Inflammatory macrophage treated with lipopolysaccharide for 1 hour (primary cell): Measurements from ENCODE around the gene ZNF750.

Experiments used
- DNase-seq, 2 donors: peaks; one replicate each; pipeline ENCODE4 v3.0.0-alpha.2; 2020 to 2022

ZNF750 gene

GRCh38 chr17:82872591-82873520 lies 33.0 kb upstream of the ZNF750 start:
- peak in 1 of 2 donors; percentile 13 for DNase-seq

GRCh38 chr17:82871776-82872561 lies 32.1 kb upstream of the ZNF750 start:
- no peak for DNase-seq

GRCh38 chr17:82871056-82871775 lies 31.4 kb upstream of the ZNF750 start:
- DNase-seq: no peak

- DNase-seq: no peak
Measured at GRCh38 chr17:82870541-82870940, 30.7 kb upstream of the ZNF750 start.

GRCh38 chr17:82870091-82870491 lies 30.3 kb upstream of the ZNF750 start:
- no peak for DNase-seq

- no peak for DNase-seq
Measured at GRCh38 chr17:82869536-82869935, 29.7 kb upstream of the ZNF750 start.

- no peak for DNase-seq
Measured at GRCh38 chr17:82868715-82869131, 28.9 kb upstream of the ZNF750 start.

GRCh38 chr17:82867763-82868325 lies 28.0 kb upstream of the ZNF750 start:
- no peak for DNase-seq

- DNase-seq: no peak
Measured at GRCh38 chr17:82866590-82867191, 26.9 kb upstream of the ZNF750 start.

GRCh38 chr17:82865774-82866395 lies 26.1 kb upstream of the ZNF750 start:
- no peak for DNase-seq

GRCh38 chr17:82865274-82865673 lies 25.5 kb upstream of the ZNF750 start:
- no peak for DNase-seq

- DNase-seq: no peak
Measured at GRCh38 chr17:82864713-82865248, 25.0 kb upstream of the ZNF750 start.

- DNase-seq: peak; percentile 48 to 74
Measured at GRCh38 chr17:82863941-82864712, 24.3 kb upstream of the ZNF750 start.

GRCh38 chr17:82863383-82863940 lies 23.6 kb upstream of the ZNF750 start:
- DNase-seq: no peak

GRCh38 chr17:82862737-82863382 lies 23.0 kb upstream of the ZNF750 start:
- no peak for DNase-seq

- DNase-seq: no peak
Measured at GRCh38 chr17:82862191-82862590, 22.4 kb upstream of the ZNF750 start.

GRCh38 chr17:82861393-82861775 lies 21.6 kb upstream of the ZNF750 start:
- no peak for DNase-seq

- DNase-seq: no peak
Measured at GRCh38 chr17:82860606-82861392, 21.0 kb upstream of the ZNF750 start.
